GM23248 (cell line): ENCODE data around the gene TMEM41A.

Experiments
- EZH2 ChIP-seq: fragments of 200-600 bp; sonication (generic); IDR thresholded peaks from 2 replicates; pipeline ENCODE4 v1.6.1; 2018; ENCODE audit warnings: antibody characterized with exemption, mild to moderate bottlenecking; ENCODE audit not compliant: insufficient read depth, poor library complexity, severe bottlenecking
- EZH2phosphoT487 ChIP-seq: fragments of 200-600 bp; sonication (generic); IDR thresholded peaks from 2 replicates; pipeline ENCODE4 v1.6.1; 2018; ENCODE audit warnings: antibody characterized with exemption, moderate library complexity, mild to moderate bottlenecking, low read depth; ENCODE audit not compliant: insufficient read depth

DNA sequence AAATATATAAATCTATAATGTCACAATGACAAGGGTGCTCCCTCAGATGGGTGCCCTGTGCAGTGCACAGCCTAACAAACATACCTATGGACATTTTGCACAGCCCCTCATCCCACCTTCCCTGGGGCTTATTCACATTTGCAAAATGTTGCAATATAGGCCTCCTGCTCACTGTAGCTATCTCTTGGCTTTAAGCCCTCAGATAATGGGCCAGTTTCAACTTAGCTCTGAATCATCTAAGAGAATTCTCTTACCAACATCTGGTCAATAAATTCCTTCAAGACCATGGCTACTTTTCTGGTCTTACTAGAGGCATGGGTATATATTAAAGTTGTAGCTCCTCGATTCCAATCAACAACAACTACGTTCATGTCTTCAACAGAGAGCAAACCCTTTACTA, 35.7 kb upstream of the TMEM41A start:
- TF ChIP-seq EZH2 = no peak
- no peak for TF ChIP-seq EZH2phosphoT487
